ENCODE results near the gene NUDT13.

Gene NUDT13

DNA sequence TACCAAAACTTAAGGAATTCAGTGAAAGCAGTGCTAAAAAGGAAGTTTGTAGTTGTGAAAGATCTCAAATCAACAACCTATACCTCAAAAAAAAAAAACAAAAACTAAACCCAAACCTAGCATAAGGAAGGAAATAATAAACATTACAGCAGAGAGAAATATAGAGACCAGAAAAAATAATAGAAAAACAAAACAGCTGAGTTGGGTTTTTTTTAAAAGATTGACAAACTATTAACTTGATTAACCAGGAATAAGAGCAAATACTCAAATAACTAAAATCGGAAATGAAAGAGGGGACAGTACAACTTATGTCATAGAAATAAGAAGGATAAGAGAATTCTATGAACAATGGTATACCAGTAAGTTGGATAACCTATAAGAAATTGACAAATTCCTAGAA is 50.8 kb downstream of the NUDT13 start:
- FAIRE-seq = no peak
- DNase-seq (ENCODE audit: insufficient read length, low spot score) = no peak

DNA sequence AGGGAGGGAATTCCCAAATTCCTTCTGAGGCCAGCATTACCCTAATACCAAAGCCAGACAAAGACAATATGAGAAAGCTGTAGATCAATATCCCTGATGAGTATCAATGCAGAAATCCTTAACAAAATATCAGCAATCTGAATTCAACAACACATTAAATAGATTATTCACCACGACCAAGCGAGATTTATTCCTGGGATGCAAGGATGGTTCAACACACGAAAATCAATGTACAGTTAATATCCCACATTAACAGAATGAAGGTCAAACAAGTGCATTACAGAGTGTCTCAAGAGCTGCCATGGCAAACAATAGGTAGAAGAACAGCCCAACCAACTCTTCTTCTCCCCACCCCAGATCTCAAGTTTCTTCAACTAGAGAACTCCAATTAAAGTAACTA is 51.4 kb downstream of the NUDT13 start:
- no peak for FAIRE-seq
- no peak for DNase-seq (ENCODE audit: insufficient read length, low spot score)

DNA sequence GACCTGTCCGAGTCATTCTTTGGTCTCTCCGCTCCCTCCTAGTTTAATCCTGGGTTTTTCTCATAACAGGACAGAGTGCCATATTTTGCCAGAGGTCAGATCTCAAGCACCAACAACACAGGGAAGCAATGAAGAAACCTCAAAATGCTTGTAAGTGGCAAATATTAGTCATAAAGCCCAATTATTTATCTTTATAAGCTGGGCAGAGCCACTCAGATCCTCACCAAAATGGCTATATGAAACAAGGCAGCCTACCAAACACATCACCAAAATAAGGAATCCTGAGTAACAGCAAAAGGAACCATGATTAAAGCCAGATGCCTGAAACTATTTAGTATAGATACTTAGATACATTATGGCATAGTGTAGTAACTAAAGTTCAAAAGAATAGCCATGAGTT is 52.8 kb downstream of the NUDT13 start:
- DNase-seq (ENCODE audit: insufficient read length, low spot score) = no peak
- no peak for FAIRE-seq

DNA sequence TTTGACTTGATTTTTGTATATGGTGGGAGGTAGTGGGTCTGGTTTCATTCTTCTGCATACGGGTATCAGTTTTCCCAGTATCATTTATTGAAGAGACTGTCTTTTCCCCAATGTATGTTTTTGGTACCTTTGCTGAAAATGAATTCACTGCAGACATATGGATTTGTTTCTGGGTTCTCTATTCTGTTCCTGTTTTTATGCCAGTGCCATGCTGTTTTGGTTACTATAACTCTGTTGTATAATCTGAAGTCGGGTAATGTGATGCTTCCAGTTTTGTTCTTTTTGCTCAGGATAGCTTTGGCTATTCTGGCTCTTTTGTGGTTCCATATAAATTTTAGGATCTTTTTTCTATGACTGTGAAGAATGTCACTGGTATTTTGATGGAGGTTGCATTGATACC is 56.7 kb downstream of the NUDT13 start:
- FAIRE-seq (no peak), DNase-seq (ENCODE audit: insufficient read length, low spot score) (no peak)

DNA sequence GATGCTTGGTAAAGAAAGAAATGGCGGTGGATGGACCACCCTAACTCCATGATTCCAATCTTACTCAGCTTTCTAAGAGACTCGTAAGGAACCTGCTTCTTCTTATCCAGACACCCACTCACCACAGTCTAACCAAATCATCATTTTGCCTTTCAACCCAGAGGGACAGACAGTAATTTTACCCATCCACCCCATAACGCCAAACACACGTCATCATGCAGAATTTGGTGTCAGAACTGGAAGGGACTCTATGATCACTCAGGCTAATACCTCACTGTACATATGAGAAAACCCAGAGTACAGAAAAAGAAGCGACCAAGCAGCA is 57.2 kb downstream of the NUDT13 start:
- no peak for FAIRE-seq
- peak; percentile 2 for DNase-seq (ENCODE audit: insufficient read length, low spot score)

DNA sequence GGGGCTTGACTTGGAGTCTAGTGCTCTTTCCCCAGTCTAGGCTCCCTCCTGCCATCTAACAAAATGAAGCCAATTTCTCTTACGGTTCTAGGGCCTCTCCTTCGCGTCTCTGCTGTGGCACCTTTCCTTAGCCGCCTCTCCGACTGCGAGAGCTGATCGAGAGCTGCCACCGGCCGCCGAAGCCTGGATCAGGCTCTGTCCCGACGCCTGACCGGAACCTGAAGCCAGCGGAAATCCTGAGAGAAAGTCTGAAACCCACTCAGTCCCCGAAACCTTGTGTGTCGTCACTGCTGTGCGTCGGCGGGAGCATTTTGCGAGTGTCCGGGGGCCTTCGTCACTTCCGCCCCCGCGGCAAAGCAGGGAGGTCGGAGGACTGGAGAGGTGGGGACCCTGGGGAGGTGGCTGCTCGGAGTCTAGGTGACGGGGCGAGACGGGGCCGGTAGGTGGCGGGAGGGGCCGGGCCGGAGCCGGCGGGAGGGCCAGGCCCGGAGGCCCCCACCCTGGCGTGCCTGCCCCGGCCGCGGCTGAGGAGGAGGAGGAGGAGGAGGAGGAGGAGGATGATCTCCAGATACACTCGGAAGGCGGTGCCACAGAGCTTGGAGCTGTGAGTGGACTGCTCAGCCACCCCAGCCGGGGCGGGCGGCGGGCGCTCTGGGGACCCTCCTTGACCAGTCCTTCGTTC is 57.7 kb downstream of the NUDT13 start, which contains the start of the genes ECD and FAM149B1:
Gene ECD, minus strand, starts transcription at position 226 of the 682 bp plus-strand sequence. CDS start 4,071 bp downstream, outside the sequence.
Gene FAM149B1, plus strand, starts transcription at position 337 of the 682 bp plus-strand sequence. Its CDS starts 221 bp downstream, at position 558.
- DNase-seq (ENCODE audit: insufficient read length, low spot score) = peak; percentile 94
- FAIRE-seq = peak; percentile 91

DNA sequence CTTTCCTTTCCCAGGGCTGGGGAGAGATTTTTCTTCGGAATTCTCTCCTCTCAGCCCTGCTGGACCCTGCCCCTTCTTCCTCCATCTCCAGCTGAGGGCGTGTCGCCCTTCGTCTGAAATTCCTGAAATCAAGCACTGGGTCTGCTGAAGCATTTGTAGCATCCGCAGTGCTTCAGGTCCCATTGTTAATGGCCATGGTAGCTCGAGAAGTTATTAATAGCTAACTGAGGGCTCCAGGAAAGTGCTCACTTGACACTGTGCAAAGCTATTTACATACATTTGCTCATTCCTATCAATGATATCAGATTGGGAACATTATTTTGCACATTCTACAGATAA is 58.2 kb downstream of the NUDT13 start:
- FAIRE-seq (no peak), DNase-seq (ENCODE audit: insufficient read length, low spot score) (no peak)

DNA sequence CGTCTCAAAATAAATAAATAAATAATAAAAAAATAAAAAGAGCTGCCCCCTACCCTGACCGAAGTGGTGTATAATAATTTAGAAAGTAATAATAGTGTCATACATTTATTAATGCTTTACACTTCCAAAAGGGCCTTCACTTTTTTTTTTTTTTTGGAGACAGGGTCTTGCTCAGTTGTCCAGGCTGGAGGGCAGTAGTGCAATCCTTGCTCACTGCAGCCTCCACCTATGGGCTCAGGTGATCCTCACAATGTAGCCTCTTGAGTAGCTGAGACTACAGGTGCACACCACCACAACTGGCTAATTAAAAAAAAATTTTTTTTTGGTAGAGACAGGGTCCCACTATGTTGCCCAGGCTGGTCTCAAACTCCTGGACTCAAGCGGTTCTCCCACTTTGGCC is 59.1 kb downstream of the NUDT13 start:
- DNase-seq (ENCODE audit: insufficient read length, low spot score) (no peak), FAIRE-seq (no peak)

DNA sequence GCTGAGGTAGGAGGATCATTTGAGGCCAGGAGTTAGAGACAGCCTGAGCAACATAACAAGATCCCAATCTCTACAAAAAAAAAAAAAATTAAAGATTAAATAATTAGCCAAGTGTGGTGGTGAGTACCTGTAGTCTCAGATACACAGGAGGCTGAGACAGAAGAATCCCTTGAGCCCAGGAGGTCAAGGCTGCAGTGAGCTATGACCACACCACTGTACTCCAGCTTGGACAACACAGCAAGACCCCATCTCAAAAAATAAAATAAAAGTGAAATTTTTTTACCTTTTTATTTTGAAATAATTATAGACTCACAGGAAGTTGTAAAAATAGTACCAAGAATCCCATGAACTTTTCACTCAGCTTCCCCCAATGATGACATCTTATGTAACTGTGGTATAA is 62.6 kb downstream of the NUDT13 start:
- FAIRE-seq (no peak), DNase-seq (ENCODE audit: insufficient read length, low spot score) (no peak)

DNA sequence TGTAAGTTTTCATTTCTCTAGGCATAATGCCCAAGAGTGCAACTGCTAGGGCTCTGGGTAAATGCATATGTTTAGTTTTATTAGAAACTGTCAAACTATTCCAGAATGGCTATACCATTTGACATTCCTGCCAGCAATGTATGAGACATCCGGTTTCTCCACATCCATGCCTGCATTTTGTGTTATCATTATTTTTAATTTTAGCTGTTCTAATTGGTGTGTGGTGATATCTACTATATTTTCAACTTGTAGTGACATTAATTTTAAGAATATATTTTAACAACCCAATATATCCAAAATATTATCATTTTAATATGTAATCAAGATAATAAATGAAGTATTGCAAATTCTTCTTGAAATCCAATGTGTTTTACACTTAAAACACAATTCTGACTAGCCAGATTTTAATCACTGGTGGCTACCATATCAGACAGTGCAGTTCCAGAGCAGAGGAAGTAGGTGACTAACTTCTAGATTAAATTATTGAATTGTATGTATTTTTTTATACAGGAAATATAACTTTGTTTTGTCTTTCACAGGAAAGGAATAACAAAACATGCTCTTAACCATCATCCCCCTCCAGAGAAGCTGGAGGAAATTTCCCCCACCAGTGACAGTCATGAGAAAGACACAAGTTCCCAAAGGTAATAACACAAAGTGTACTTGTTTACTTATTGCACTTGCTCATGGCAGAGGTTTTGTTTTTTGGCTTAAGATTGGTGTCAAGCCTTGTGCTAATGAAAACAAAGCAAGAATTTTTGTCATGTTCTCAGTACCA is 64.1 kb downstream of the NUDT13 start:
- DNase-seq (ENCODE audit: insufficient read length, low spot score) (no peak), FAIRE-seq (no peak)
